SJSA1 (cell line): Measurements from ENCODE around the gene OR1S2. TPM values are rescaled to one million over a fixed set of nuclear protein-coding genes. Genes with fewer than 3 reads are reported as not detected.
"Not testable (repeated sequence)": the region's sequence is repeated elsewhere in the genome, so short reads cannot be mapped to it uniquely, and the experiment has no call there.

Experiments used
- DNase-seq, 2 experiments: peaks; one replicate each; pipeline ENCODE4 v3.0.0-alpha.2; 2015 to 2020; ENCODE audit warnings: low spot score in 2 of 2, low read depth in 1 of 2
- H3K27ac ChIP-seq: fragments of 250-450 bp; sonication (Bioruptor Pico); 2 replicates; pipeline ENCODE4 v1.5.1; 2020; ENCODE audit warnings: mild to moderate bottlenecking, moderate library complexity
- H3K27me3 ChIP-seq: fragments of 250-450 bp; sonication (Bioruptor Pico); replicated peaks from 2 replicates; pipeline ENCODE4 v1.5.1; 2020; ENCODE audit warnings: mild to moderate bottlenecking, moderate library complexity
- H3K36me3 ChIP-seq: fragments of 250-450 bp; sonication (Bioruptor Pico); 2 replicates; pipeline ENCODE4 v1.5.1; 2020; ENCODE audit warnings: mild to moderate bottlenecking
- H3K4me1 ChIP-seq: fragments of 250-450 bp; sonication (Bioruptor Pico); replicated peaks from 2 replicates; pipeline ENCODE4 v1.6.1; 2021; ENCODE audit warnings: mild to moderate bottlenecking
- H3K4me3 ChIP-seq: fragments of 250-450 bp; sonication (Bioruptor Pico); 2 replicates; pipeline ENCODE4 v1.5.1; 2020; ENCODE audit warnings: mild to moderate bottlenecking
- H3K9me3 ChIP-seq: fragments of 250-450 bp; sonication (Bioruptor Pico); replicated peaks from 2 replicates; pipeline ENCODE4 v1.5.1; 2020; ENCODE audit warnings: mild to moderate bottlenecking
- total RNA-seq: library from RNA; depleted of rRNA; stranded (reverse); fragments of >200 nt; shearing (Covaris generic); gene quantifications from 2 replicates; pipeline ENCODE4 v1.2.3, GENCODE V29; 2014; rRNA removed

OR1S2 gene
- not detected in 2 replicates for total RNA-seq

- no peak for DNase-seq
- Histone ChIP-seq H3K4me1 (no peaks in the 10 kb centered on the region), H3K27ac (no peak within 1 kb of the TSS), H3K4me3 (no peak within 1 kb of the TSS), H3K27me3 (no peaks in the 10 kb centered on the region), H3K36me3 (no peaks in the 10 kb centered on the region), H3K9me3 (no peaks in the 10 kb centered on the region)
Measured at GRCh38 chr11:58204042-58204441, at the start of gene OR1S2. OR1S2 (minus strand) TSS chr11:58204142; CDS start chr11:58204142, 0 bp downstream.

GRCh38 chr11:58243954-58244353, 40.0 kb upstream of the OR1S2 start:
- Histone ChIP-seq H3K4me3 (no peak overlapping the region), H3K9me3 (no peaks in the 10 kb centered on the region), H3K4me1 (no peaks in the 10 kb centered on the region)

GRCh38 chr11:58227956-58228615, 24.1 kb upstream of the OR1S2 start:
- no peak for DNase-seq
- Histone ChIP-seq H3K4me1 (no peaks in the 10 kb centered on the region), H3K36me3 (no peaks in the 10 kb centered on the region), H3K27me3 (no peaks in the 10 kb centered on the region), H3K9me3 (no peaks in the 10 kb centered on the region), H3K4me3 (no peak overlapping the region), H3K27ac (no peak overlapping the region)

More at GRCh38 chr11:58243954-58244353, 40.0 kb upstream of the OR1S2 start:
- Histone ChIP-seq H3K27me3 (no peaks in the 10 kb centered on the region), H3K27ac (no peak overlapping the region), H3K36me3 (no peaks in the 10 kb centered on the region)
- no peak for DNase-seq

GRCh38 chr11:58222721-58223120, 18.8 kb upstream of the OR1S2 start:
- no peak for DNase-seq
- H3K36me3 ChIP-seq: no peaks in the 10 kb centered on the region
- H3K4me3 ChIP-seq: no peak overlapping the region

GRCh38 chr11:58216476-58216875, 12.5 kb upstream of the OR1S2 start:
- H3K36me3 ChIP-seq: no peaks in the 10 kb centered on the region
- no peaks in the 10 kb centered on the region for H3K9me3 ChIP-seq
- DNase-seq: no peak
- H3K4me1 ChIP-seq: no peaks in the 10 kb centered on the region
- no peak overlapping the region for H3K27ac ChIP-seq
- no peaks in the 10 kb centered on the region for H3K27me3 ChIP-seq
- H3K4me3 ChIP-seq: no peak overlapping the region

More at GRCh38 chr11:58222721-58223120, 18.8 kb upstream of the OR1S2 start:
- Histone ChIP-seq H3K27me3 (no peaks in the 10 kb centered on the region), H3K27ac (no peak overlapping the region), H3K9me3 (no peaks in the 10 kb centered on the region), H3K4me1 (no peaks in the 10 kb centered on the region)

- H3K4me1 ChIP-seq, H3K36me3 ChIP-seq, H3K9me3 ChIP-seq, DNase-seq, H3K27ac ChIP-seq, H3K27me3 ChIP-seq, H3K4me3 ChIP-seq: not testable (repeated sequence)
Measured at GRCh38 chr11:58212420-58212819, 8.5 kb upstream of the OR1S2 start, which contains the start of gene OR1S1. OR1S1 (plus strand) TSS chr11:58212720.

GRCh38 chr11:58199271-58199670, 4.7 kb downstream of the OR1S2 start:
- Histone ChIP-seq H3K4me3 (no peak overlapping the region), H3K4me1 (no peaks in the 10 kb centered on the region), H3K27ac (no peak overlapping the region), H3K9me3 (no peaks in the 10 kb centered on the region), H3K36me3 (no peaks in the 10 kb centered on the region), H3K27me3 (no peaks in the 10 kb centered on the region)
- DNase-seq: no peak

GRCh38 chr11:58195939-58196338, 8.0 kb downstream of the OR1S2 start:
- H3K4me3 ChIP-seq: no peak overlapping the region
- H3K36me3 ChIP-seq: no peaks in the 10 kb centered on the region
- H3K9me3 ChIP-seq: no peaks in the 10 kb centered on the region
- no peak for DNase-seq
- no peaks in the 10 kb centered on the region for H3K27me3 ChIP-seq
- no peaks in the 10 kb centered on the region for H3K4me1 ChIP-seq
- H3K27ac ChIP-seq: no peak overlapping the region

- Histone ChIP-seq H3K4me1 (no peaks in the 10 kb centered on the region), H3K36me3 (no peaks in the 10 kb centered on the region), H3K9me3 (no peaks in the 10 kb centered on the region), H3K27me3 (no peaks in the 10 kb centered on the region), H3K4me3 (no peak overlapping the region), H3K27ac (no peak overlapping the region)
- no peak for DNase-seq
Measured at GRCh38 chr11:58193391-58193790, 10.6 kb downstream of the OR1S2 start.

GRCh38 chr11:58192229-58192628, 11.7 kb downstream of the OR1S2 start:
- DNase-seq: no peak
- no peaks in the 10 kb centered on the region for H3K27me3 ChIP-seq
- H3K4me1 ChIP-seq: no peaks in the 10 kb centered on the region
- no peaks in the 10 kb centered on the region for H3K9me3 ChIP-seq
- H3K4me3 ChIP-seq: no peak overlapping the region
- no peak overlapping the region for H3K27ac ChIP-seq
- H3K36me3 ChIP-seq: no peaks in the 10 kb centered on the region

GRCh38 chr11:58188770-58189169, 15.2 kb downstream of the OR1S2 start, which contains the start of gene OR9Q2:
OR9Q2 (plus strand) TSS chr11:58189070; CDS start chr11:58190491, 1,421 bp downstream.
- Histone ChIP-seq H3K4me1 (no peaks in the 10 kb centered on the region), H3K4me3 (no peak within 1 kb of the TSS), H3K27ac (no peak within 1 kb of the TSS), H3K27me3 (no peaks in the 10 kb centered on the region), H3K36me3 (no peaks in the 10 kb centered on the region), H3K9me3 (no peaks in the 10 kb centered on the region)
- no peak for DNase-seq

- Histone ChIP-seq H3K36me3 (no peaks in the 10 kb centered on the region), H3K9me3 (no peaks in the 10 kb centered on the region), H3K4me3 (no peak overlapping the region), H3K27me3 (no peaks in the 10 kb centered on the region), H3K4me1 (no peaks in the 10 kb centered on the region), H3K27ac (no peak overlapping the region)
- DNase-seq: no peak
Measured at GRCh38 chr11:58186938-58187337, 17.0 kb downstream of the OR1S2 start.

- Histone ChIP-seq H3K36me3 (no peaks in the 10 kb centered on the region), H3K27ac (no peak overlapping the region), H3K27me3 (0 out of 2 replicates have a peak, but pooled peaks cover 6% of the 10 kb centered on the region), H3K4me3 (no peak overlapping the region), H3K9me3 (no peaks in the 10 kb centered on the region), H3K4me1 (no peaks in the 10 kb centered on the region)
- no peak for DNase-seq
Measured at GRCh38 chr11:58179648-58180047, 24.3 kb downstream of the OR1S2 start.

- H3K36me3 ChIP-seq: no peaks in the 10 kb centered on the region
- H3K9me3 ChIP-seq: no peaks in the 10 kb centered on the region
- H3K27me3 ChIP-seq: 0 out of 2 replicates have a peak, but pooled peaks cover 6% of the 10 kb centered on the region
- no peak for DNase-seq
- no peak overlapping the region for H3K27ac ChIP-seq
- no peaks in the 10 kb centered on the region for H3K4me1 ChIP-seq
- H3K4me3 ChIP-seq: no peak overlapping the region
Measured at GRCh38 chr11:58178444-58178843, 25.5 kb downstream of the OR1S2 start.
